D721Med (cell line): ENCODE measurements around the gene SHB.

Experiments used
- DNase-seq: peaks from one replicate; pipeline ENCODE4 v3.0.0; 2011; ENCODE audit warnings: low spot score; ENCODE audit not compliant: insufficient read length
- FAIRE-seq: peaks from 2 replicates; lab custom pipeline; 2011; peaks lifted over from hg19 to GRCh38; lab: Jason Lieb, UNC
- TF ChIP-seq, protein P1 (sequence below): IDR thresholded peaks from 2 replicates; pipeline ENCODE4 v1.5.1; 2012; ENCODE audit warnings: mild to moderate bottlenecking, control low read depth; ENCODE audit not compliant: insufficient read depth; ENCODE audit errors: missing control alignments

SHB gene

DNA sequence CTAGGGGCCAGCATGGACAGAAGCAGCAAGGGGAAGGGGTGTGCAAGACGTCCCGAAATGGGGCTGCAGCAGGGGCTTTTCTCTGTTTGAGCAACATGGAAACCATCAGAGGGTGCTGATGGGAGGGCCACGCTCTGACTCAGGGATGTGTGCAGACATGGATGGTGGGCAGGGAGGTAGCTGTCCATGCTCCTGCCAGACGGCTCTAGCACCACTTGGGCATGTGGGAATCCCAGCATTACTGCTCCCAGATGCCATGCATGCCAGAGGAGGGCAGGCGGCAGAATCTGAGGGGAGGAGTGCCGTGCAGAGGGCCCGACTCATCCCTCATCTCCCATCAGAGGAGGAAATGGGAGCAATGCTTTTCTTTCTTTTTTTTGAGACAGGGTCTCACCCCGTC, 119.5 kb downstream of the SHB start:
- TF ChIP-seq, protein P1, sequence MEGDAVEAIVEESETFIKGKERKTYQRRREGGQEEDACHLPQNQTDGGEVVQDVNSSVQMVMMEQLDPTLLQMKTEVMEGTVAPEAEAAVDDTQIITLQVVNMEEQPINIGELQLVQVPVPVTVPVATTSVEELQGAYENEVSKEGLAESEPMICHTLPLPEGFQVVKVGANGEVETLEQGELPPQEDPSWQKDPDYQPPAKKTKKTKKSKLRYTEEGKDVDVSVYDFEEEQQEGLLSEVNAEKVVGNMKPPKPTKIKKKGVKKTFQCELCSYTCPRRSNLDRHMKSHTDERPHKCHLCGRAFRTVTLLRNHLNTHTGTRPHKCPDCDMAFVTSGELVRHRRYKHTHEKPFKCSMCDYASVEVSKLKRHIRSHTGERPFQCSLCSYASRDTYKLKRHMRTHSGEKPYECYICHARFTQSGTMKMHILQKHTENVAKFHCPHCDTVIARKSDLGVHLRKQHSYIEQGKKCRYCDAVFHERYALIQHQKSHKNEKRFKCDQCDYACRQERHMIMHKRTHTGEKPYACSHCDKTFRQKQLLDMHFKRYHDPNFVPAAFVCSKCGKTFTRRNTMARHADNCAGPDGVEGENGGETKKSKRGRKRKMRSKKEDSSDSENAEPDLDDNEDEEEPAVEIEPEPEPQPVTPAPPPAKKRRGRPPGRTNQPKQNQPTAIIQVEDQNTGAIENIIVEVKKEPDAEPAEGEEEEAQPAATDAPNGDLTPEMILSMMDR = no peak
- FAIRE-seq = no peak
- no peak for DNase-seq

GRCh38 chr9:37948417-37948980, 120.5 kb downstream of the SHB start:
- FAIRE-seq = no peak
- TF ChIP-seq, protein P1 = no peak

GRCh38 chr9:37947977-37948376, 121.0 kb downstream of the SHB start:
- DNase-seq (no peak), FAIRE-seq (no peak)
- TF ChIP-seq, protein P1 = no peak

More at GRCh38 chr9:37948417-37948980, 120.5 kb downstream of the SHB start:
- no peak for DNase-seq

DNA sequence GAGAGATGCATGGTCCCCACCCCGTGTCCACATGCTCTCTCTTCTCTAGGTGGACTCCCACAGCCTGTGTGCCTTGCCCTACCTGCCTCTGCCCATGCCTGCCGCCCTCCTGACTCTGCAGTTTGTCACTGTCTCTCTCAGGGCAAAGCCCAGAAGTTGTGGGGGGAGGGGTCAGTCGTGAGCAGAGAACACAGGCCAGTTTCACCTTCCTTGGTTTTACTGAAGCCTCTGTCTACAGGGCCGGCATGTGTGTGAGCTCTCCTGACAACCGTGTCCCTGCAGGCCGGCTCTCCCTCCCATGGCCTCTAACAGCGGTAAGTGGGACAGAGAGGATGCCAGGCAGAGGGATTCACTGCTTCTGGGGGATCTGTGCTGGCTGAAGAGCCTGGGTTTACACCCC, 121.6 kb downstream of the SHB start:
- TF ChIP-seq, protein P1 = no peak
- no peak for FAIRE-seq
- no peak for DNase-seq

DNA sequence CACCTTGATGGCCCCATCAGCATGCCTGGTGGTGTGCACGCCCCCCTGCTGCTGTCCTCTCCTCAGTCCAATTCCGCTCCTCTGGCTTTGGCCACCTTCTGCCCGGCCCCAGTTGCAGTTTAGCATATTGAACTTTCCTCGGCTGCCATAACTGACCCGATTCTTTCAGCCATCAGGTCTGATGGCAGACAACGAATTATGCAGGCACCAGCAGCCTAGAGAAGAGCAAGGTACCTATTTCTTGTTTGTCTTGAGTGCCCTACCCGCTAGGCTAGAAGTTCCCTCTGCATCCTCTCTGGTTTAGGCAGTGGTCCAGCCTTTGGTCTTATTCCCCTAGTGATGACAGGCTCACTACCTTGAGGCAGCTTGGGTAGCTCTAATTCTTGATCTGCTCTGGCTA, 122.1 kb downstream of the SHB start:
- no peak for DNase-seq
- FAIRE-seq = no peak
- TF ChIP-seq, protein P1 = no peak

DNA sequence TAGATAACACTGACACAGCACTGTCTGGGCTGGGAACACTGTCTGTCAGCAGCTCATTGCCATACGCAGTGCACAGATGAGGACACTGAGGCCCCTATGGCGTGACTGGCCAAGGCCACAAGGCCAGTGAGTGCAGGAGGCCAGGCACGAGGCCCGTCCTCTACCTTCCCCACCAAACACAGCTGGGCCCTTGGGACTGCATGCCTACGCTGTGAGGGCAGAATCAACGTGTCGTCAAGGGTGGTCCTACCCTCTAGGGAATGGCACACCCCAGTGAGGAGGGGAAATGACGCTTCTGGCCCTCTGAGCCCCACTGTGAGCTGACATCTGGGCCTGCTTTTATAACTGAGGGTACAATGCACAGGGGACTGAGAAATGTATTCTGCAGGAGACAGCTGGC, 123.0 kb downstream of the SHB start:
- no peak for FAIRE-seq

More for the DNA sequence above, 123.0 kb downstream of the SHB start:
- TF ChIP-seq, protein P1 = no peak
- DNase-seq = no peak
